Measurements from ENCODE around the gene ZNF624. TPM values are rescaled to one million over a fixed set of nuclear protein-coding genes. Genes with fewer than 3 reads are reported as not detected.
A peak's percentile ranks its signal among the peaks of the same experiment; 100 is the strongest.
"Not testable (repeated sequence)": the region's sequence is repeated elsewhere in the genome, so short reads cannot be mapped to it uniquely, and the experiment has no call there.

The ZNF624 gene
- 2.0 and 2.1 TPM in 2 replicates for total RNA-seq (2014; rRNA removed; shearing (Covaris generic))

DNA sequence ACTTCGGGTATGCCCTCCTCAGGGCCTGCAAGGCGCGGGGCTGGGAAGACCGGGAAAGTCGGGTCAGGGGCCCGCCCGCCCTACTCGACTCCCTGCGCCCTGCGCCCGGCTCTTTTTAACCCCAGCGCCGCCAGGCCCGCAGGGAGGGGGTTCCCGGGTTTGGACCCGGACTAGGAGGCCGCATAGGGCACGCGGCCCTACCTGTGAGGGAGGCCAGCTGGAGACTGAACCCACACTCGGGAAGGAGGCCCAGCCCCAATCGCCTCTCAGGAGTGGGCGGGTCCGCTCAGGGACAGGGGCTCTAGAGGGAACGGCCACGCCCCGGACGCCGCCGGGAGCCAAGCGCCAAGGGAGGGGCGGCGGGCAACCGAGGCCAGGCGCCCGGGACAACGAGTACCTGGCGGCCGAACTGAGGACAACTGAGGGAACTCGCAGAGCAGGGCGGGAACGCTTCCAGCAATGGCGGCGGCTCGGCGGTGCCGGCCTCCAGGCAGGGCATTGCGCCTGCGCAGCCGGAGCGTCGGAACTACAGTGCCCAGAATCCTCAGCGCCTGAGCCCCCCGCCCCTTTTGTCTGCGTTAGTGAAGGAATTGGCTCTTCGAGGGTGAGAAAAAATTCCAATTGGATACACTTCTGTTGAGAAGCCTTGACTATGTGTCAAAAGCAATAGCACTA lies at the start of gene ZNF624:
Gene ZNF624, minus strand, starts transcription at position 484 of the 675 bp plus-strand sequence.
- peak; percentile 89 for DNase-seq (ENCODE audit: low read depth)

DNA sequence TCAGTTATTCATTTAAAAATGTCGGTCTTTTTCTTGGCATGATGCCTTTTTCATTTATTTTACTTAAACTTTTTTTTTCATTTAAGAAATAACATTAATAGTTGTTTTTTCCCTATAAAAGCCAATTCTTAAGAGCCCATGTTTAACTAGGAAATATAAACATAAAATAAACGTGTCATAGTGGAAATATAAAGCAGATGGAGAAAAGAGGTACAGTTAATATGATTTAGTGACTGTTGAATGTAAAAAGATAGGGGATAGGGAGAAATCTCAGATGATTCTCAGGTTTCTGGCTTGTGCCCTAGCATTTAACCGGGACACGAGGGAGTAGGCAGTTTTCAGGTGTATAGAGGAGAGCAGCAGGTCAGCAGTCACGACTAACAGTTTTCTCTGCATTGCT lies 44.0 kb upstream of the ZNF624 start:
- DNase-seq (ENCODE audit: low read depth) = not testable (repeated sequence)

DNA sequence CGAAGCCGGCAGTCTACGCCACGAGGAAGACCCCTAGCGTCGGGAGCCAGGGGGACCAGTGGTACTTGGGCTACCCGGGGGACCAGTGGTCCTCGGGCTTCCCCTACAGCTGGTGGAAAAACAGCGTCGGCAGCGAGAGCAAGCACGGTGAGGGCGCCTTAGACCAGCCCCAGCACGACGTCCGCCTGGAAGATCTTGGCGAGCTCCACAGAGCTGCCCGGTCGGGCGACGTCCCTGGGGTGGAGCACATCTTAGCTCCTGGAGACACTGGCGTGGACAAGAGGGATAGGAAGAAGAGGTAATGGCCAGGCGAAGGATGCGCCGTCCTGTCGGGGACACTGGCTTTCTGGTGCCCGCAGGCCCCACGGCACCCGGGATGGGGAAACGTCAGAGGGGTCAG lies 36.8 kb upstream of the ZNF624 start:
- not testable (repeated sequence) for DNase-seq (ENCODE audit: low read depth)

DNA sequence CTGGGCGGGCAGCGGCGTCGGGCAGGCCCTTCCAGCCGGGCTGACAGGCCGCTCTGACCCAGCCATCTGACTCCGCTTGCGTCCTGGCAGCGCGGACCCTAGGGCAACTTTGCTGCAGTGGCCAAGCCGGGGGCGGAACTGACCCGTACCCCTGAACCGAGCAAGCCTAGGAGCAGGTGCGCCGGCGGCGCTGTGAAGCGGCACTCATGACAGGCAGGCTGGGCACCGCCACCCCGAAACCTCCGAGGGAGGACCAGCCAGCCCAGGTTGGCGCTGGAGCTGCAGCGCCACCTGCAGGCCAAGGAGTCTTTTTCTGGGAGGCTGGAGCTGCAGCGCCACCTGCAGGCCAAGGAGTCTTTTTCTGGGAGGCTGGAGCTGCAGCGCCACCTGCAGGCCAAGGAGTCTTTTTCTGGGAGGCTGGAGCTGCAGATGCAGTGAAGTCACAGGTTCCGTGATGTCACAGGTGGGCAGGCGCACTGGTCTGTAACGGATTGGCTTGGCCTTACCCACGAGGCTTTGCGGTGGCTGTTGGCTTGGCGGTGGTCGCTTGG lies 36.2 kb upstream of the ZNF624 start, which contains the start of gene CCDC144A:
Gene CCDC144A, plus strand, starts transcription at position 511 of the 551 bp plus-strand sequence. CDS start 160 bp downstream, outside the sequence.
- not testable (repeated sequence) for DNase-seq (ENCODE audit: low read depth)

DNA sequence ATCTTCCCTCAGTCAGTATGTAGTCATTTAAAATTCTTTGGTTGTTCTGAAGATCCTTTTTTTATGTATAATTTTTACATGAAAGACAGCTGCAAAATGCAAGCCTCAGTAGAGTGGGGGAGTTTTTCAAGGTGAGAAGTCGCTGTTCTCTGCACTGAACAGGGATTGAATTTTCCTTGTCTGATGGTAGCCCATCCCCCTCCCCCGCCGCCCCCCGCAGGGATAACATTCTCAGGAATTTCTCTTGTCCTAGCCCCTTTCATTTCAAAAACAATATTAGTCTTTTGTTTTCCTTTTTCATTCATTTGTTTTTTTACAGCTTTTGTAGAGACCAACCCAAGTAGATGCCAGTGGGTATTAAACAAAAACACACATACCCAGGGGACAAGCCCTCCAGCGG lies 33.5 kb upstream of the ZNF624 start:
- DNase-seq (ENCODE audit: low read depth) = not testable (repeated sequence)

DNA sequence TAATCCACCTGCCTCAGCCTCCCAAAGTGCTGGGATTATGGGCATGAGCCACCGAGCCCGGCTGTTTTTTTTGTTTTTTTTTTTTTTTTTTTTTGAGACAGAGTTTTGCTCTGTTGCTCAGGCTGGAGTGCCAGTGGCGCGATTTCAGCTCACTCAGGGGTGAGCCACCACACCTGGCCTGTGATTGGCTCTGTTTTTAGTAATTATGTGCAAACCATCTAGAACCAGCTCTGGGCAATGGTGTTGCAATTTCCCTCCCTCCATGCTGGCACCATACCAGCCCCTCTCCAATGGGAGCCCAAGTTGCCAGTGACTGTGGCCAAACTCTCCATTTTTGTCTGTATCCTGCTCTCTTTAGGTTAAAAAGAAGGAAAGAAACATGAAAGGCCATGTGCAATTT lies 32.4 kb upstream of the ZNF624 start:
- peak; percentile 7 for DNase-seq (ENCODE audit: low read depth)

DNA sequence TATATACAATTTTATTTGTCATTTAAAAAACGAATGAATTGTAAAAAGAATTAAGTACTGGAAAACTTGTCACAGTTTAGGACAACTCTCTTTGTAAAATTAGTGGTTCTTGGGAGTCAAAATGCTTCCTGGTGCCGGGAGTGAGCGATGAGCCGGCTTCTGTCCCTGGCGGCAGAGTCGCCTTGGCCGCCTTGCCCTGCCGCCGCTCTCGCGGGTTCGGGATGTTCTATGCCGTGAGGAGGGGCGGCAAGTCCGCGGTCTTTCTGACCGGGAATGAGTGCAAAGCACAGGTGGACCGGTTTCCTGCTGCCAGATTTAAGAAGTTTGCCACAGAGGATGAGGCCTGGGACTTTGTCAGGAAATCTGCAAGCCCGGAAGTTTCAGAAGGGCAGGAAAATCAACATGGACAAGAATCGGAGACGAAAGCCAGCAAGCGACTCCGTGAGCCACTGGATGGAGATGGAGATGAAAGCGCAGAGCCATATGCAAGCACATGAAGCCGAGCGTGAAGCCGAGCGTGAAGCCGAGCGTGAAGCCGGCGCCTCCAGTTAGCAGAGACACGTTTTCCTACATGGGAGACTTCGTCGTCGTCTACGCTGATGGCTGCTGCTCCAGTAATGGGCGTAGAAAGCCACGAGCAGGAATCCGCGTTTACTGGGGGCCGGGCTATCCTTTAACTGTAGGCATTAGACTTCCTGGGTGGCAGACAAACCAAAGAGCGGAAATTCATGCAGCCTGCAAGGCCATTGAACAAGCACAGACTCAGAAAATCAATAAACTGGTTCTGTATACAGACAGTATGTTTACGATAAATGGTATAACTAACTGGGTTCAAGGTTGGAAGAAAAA lies 29.9 kb upstream of the ZNF624 start:
- DNase-seq (ENCODE audit: low read depth) = not testable (repeated sequence)

DNA sequence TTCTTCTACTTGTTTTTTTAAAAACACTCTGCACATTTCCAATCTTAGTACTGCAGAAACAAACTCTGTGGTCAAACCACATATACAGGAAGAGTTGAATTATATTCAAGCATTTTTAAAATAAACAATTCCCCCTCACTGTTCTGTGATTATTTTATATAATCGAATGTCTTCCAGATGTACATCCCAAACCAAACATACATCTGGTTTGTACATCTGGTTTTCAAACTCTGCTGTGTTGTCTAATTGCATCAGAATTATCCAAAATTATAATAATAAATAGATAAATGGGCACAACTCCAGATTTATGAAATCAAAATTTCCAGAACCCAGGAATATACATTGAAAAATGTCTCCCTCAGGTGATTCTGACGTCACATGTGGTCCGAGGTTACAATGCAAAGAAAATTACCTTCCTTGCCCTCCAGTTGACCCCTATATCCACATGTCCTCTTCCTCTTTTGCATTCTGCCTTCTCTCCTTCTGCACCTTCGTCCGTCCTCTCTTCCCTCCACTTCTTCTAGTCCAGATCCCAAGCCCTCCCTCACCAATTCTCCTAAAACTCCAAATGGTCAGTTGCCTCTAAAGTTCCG lies 23.1 kb upstream of the ZNF624 start:
- DNase-seq (ENCODE audit: low read depth) = no peak

DNA sequence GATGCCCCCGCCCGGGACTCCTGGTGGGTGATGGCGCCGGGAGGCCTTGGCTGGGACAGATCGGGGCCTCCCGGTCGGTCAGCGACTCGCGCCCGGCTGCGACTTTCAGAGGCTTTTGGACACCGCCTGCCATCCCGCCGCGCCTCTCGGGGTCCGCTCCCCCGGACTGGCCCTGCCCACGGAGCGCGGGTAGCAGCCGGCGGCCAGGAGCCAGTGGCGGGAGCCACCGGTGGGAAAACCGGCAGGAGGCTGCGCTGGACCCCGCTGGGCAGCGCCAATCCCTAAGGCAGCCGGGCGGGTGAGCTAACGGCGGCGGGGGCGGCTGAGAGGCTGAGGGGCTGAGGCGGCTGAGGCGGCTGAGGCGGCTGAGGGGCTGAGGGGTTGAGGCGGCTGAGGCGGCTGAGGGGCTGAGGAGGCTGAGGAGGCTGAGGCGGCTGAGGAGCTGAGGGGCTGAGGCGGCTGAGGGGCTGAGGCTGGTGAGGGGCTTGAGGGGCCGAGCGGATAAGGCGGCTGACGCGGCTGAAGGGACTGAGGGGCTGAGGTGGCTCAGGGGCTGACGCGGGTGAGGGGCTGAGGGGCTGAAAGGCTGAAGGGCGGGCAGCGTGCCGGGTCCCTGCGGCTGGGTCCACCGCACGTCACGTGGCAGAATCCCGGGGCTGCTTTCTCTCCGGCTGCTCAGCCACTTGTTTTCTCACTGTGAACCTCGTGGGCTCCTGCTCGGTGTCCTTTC lies 13.4 kb upstream of the ZNF624 start:
- DNase-seq (ENCODE audit: low read depth) = peak; percentile 15

DNA sequence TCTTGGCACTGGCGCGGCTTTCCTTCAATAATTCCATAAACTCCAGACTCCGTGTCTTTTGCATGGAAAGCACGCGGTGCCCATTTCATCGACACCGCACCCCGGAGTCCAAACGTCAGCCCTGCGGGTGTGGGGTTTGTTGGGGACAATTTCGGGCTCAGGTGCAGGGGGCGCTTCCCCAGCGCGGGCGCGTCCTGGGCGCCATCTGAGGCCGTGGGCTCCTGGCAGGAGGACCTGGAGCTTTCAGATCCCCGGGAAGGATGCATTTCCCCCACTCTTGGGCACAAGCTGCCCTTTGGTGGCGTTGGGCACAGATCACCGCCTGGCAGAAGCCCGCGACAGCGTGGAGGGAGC lies 12.9 kb upstream of the ZNF624 start:
- not testable (repeated sequence) for DNase-seq (ENCODE audit: low read depth)

DNA sequence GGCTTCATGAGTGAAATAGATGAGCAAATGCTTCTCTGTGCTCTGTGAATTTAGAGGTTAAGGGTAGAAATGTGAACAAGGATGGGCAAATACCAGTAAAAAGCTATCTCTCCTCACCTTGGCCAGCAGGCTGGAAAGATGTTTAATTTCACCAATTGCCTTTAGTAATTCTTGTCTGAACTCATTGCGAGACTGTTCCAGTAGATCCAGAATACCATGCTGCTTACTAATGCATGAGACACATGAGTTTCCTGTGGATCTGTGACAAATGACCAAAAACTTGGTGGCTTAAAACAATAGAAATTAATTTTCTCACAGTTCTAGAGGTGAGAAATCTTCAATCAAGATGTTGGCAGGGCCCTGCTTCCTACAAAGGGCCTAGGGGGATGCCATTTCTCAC lies 9.3 kb upstream of the ZNF624 start:
- DNase-seq (ENCODE audit: low read depth) = peak; percentile 42

DNA sequence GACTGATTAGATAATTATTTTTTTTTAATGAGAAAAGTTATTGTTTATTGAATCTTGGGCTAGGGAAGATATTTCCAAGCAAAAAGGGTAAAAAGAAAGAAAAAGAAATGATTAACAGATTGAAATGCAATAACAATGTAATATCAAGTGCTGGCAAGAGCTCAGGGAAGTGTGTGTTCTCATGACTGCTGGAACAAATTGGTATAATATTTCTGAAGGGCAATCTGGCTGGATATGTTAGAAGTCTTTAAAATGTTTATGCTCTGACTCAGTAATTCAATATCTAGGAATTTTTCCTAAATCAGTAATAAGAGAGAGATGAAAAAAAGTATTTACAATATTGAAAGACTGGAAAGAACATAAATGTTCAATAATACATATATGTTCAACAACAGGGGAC lies 7.6 kb upstream of the ZNF624 start:
- DNase-seq (ENCODE audit: low read depth) = no peak

DNA sequence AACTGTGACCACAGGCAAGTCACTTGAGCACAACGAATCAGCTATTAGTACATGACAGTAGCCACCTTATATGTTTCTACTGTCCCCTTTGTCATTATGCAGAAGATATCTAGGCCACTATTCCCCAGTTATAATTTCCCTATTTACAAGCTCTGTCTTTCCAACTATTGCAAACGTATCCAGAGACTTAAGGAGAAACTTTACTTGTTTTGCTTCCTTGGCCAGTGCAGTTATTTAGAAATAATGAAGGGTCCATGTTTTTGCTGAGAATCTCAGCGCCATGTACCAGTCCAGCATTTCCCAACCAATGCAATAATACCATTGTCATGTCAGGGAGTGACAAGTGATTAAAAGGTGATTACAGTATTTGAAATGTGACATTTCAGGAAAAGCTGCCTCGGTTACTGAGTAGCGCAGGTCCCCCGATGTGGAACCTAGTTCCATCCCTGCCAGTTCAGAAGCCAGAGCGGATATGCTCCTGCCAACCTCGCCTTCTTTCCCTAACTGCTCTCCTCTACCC lies 743 bp downstream of the ZNF624 start:
- peak; percentile 6 for DNase-seq (ENCODE audit: low read depth)

DNA sequence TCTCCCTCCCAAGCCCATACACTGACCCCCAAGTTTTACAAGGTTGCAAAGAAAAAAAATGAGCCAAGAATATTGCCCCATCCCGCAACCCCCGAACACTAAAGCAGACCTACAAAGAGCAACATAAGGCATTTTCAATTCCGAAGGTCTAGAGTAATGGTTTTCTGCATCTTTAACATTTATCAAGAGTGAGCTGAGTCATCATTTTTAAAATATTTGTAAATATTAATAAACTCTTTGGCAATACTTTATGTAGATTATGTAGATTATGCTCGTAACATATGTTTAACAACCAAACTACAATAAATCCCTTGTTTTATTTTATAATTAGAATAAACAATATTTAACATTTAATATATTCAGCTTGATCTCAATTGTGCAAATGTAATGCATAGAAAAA lies 1.4 kb downstream of the ZNF624 start:
- DNase-seq (ENCODE audit: low read depth) = no peak

DNA sequence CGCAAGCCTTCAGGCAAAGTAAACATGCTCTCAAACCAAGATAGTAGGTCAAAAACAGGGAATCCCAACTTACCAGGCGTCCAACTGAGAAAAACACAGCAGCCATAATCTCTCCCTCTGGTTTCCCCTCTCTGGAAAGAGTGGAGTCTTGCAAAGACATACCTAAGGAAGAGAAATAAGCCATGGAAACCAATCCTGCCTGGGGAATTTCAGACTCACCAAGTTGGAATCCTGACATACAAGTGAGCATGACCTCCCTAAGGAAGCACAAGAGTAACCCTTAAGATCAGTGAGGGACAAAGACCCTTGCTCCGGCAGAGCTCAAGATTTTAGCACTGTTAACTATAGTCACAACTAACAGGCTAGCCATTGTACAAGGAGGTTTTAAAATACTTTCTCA lies 4.1 kb downstream of the ZNF624 start:
- DNase-seq (ENCODE audit: low read depth) = no peak

DNA sequence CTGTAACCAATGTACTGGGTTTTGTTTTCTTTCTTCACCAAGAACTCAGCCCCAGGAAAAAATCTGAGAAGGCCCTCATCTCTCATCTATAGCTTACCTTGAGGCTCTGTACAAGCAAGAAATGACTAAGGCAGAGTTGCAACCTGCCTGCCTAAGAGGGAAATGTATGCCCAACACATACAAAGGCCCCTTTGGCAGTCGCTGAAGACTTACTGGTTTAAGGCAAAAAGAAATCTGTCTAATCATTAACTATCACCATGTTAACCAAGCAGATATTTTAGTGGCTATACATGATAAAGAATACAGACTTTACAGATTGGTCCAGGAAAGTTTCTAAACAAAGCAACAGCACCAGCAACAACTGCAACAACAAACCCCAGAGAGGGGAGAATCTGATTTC lies 14.2 kb downstream of the ZNF624 start:
- DNase-seq (ENCODE audit: low read depth) = no peak

DNA sequence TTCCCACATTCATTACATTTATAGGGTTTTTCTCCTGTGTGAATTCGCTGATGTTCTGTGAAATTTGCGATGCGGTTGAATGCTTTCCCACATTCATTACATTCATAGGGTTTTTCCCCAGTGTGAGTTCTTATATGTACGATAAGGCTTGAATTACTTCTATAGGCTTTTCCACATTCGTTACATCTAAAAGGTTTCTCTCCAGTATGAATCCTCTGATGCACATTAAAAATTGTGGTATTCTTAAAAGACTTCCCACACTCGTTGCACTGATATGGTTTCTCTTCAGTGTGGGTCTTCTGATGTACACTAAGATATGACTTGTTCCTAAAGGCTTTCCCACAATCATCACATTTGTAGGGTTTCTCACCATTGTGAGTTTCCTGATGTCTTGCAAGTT lies 30.4 kb downstream of the ZNF624 start:
- DNase-seq (ENCODE audit: low read depth) = no peak

DNA sequence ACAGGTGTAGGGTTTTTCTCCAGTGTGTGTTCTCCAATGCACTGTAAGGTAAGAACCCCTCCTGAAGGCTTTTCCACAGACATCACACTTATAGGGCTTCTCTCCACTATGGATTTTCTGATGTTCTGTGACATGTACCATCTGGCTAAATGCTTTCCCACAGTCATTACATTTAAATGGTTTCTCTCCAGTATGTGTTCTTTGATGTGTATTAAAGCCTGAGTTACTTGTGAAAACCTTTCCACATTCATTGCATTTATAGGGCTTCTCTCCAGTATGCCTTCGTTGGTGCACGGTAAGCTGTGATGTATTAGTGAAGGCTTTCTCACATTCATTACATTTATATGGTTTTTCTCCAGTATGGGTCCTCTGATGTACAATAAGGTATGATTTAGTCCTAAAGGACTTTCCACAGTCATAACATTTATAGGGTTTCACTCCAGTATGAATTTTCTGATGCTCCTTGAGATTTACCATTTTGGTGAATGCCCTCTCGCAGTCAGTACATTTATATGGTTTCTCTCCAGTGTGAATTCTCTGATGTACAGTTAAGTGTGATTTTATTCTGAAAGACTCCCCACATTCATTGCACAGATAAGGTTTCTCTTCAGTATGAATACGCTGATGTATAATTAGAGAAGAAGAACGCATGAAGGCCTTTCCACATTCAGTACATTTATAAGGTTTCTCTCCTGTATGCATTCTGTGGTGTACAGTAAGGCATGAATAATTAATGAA lies 30.9 kb downstream of the ZNF624 start:
- no peak for DNase-seq (ENCODE audit: low read depth)

DNA sequence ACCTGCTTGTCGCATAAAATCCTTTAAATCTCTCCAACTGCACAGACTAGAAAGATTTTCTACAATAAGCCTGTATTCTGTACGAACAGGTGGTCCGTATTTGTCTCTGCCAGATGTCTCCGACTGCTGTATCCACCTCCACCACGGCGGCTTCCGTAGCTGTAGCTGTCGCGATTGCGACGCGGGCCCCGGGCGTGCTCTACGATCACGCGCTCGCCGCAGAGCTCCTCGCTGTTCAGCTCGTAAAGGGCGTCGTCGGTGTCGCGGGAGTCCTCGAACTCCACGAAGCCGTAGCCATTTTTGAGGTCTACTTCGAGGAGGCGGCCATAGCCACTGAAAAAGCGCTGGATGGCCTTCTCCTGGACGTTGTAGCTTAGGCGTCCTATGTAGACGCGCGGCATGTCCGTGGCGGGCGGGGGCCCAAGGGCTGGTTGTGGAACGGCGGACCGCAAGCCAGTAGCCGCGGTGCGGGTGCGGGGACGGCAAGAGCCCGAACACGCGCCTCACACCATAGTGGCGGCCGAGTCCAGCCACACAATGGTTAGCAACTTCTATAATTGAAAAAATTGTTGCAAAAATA lies 36.1 kb downstream of the ZNF624 start:
- DNase-seq (ENCODE audit: low read depth) = no peak

DNA sequence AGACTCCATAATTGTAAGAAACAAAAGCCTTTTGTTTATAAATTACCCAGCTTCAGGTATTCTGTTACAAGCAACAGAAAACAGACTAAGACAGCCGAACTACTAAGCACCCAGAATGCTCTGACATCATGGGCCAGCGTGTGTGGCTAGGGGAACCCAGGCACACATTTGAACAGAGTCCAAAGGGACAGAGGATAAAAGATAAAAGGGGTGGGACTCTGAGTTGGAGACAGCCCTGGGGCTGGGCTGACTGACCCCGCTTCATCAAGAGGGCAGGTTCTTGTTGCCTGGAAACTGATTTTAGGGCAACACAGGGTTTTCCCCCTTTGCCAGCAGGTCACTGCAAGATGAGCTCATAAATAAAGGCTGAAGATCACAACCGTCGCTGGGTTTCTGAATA lies 54.1 kb downstream of the ZNF624 start:
- no peak for DNase-seq (ENCODE audit: low read depth)
